GM20000 (cell line): Measurements from ENCODE around the gene DUSP22.

Experiments
- DNase-seq: peaks from one replicate; pipeline ENCODE4 v3.0.0; 2012; ENCODE audit warnings: low spot score
- CTCF ChIP-seq: IDR thresholded peaks from 2 replicates; pipeline ENCODE4 v1.5.1; 2012; ENCODE audit warnings: mild to moderate bottlenecking, control low read depth; ENCODE audit errors: extremely low read depth, missing control alignments

DUSP22 gene

GRCh38 chr6:299104-299980 lies 7.1 kb downstream of the DUSP22 start:
- no peak for TF ChIP-seq CTCF
- DNase-seq, result no peak

GRCh38 chr6:300026-300425 lies 7.7 kb downstream of the DUSP22 start:
- DNase-seq, result no peak
- no peak for TF ChIP-seq CTCF

GRCh38 chr6:300494-301198 lies 8.4 kb downstream of the DUSP22 start:
- DNase-seq, result no peak
- TF ChIP-seq CTCF, result no peak

- DNase-seq, result no peak
- no peak for TF ChIP-seq CTCF
Observed at GRCh38 chr6:301526-301925, 9.2 kb downstream of the DUSP22 start.

GRCh38 chr6:301929-302705 lies 9.8 kb downstream of the DUSP22 start:
- TF ChIP-seq CTCF, result no peak

GRCh38 chr6:302760-303159 lies 10.5 kb downstream of the DUSP22 start:
- DNase-seq, result no peak
- TF ChIP-seq CTCF, result no peak

More at GRCh38 chr6:301929-302705, 9.8 kb downstream of the DUSP22 start:
- DNase-seq, result no peak

- TF ChIP-seq CTCF, result no peak
Observed at GRCh38 chr6:303263-303662, 11.0 kb downstream of the DUSP22 start.

More at GRCh38 chr6:303263-303662, 11.0 kb downstream of the DUSP22 start:
- no peak for DNase-seq
